LNCAP (cell line): ENCODE data around the gene SUMF1.

Source experiments
- TF ChIP-seq, protein P1 (sequence below): fragments of 450-650 bp; IDR thresholded peaks from 2 replicates; pipeline ENCODE4 v1.5.1; 2017; ENCODE audit warnings: mild to moderate bottlenecking

Gene SUMF1

DNA sequence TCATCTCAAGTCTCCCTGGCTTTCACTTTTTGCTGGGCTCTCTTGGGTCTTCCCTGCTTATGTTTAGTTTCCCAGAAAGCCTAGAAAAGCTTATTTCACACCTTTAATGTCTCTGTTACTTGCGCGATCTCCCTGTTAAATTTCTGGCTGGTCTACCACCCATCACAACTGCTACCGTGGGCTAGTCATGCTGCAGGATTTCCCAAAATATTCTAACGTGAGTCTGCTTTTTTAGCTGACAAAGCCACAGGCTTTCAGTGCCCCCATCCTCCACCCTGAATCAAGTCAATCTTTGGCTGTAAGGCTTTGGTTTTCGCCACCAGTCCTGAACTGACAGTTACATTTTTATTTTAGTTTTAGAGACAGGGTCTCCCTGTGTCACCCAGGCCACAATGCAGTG, 74.1 kb downstream of the SUMF1 start:
- TF ChIP-seq, protein P1, sequence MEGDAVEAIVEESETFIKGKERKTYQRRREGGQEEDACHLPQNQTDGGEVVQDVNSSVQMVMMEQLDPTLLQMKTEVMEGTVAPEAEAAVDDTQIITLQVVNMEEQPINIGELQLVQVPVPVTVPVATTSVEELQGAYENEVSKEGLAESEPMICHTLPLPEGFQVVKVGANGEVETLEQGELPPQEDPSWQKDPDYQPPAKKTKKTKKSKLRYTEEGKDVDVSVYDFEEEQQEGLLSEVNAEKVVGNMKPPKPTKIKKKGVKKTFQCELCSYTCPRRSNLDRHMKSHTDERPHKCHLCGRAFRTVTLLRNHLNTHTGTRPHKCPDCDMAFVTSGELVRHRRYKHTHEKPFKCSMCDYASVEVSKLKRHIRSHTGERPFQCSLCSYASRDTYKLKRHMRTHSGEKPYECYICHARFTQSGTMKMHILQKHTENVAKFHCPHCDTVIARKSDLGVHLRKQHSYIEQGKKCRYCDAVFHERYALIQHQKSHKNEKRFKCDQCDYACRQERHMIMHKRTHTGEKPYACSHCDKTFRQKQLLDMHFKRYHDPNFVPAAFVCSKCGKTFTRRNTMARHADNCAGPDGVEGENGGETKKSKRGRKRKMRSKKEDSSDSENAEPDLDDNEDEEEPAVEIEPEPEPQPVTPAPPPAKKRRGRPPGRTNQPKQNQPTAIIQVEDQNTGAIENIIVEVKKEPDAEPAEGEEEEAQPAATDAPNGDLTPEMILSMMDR, result no peak

DNA sequence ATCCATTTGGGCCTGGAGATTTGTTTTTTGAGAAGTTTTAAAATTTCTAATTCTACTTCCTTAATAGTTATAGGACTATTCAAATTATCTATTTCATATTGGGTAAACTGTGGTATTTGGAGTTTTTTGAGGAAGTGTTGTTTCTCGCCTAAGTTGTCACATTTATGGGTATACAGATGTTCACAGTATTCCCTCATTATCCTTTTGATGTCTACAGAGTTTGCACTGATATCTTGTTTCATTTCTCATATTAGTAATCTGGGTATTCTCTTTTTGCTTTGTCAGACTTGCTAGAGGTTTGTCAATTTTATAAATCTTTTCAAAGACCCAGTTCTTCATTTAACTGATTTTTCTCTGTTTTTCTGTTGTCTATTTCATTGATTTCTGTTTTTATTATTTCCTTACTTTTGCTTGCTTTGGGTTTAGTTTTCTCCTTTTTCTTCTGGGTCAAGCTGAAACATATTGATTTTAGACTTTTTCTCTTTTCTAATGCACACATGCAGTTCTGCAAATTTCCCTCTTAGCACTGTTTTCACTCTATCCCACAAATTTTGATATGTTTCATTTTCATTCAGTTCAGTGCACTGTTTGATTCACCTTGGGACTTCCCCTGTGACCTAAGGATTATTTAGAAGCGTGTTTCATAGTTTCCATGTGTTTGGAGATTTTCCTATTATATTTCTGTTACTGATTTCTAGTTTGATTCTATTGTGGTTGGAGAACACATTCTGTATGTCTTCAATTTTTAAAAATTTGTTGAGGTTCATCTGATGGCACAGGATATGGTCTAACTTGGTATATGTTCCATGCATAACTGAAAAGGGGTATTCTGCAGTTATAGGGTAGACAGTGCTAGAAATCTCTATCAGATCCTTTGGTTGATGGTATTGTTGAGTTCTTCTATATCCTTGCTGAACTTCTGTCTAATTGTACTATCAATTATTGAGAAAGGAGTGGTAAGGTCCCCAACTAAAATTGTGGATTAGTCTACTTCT, 79.6 kb downstream of the SUMF1 start:
- TF ChIP-seq, protein P1, result no peak

DNA sequence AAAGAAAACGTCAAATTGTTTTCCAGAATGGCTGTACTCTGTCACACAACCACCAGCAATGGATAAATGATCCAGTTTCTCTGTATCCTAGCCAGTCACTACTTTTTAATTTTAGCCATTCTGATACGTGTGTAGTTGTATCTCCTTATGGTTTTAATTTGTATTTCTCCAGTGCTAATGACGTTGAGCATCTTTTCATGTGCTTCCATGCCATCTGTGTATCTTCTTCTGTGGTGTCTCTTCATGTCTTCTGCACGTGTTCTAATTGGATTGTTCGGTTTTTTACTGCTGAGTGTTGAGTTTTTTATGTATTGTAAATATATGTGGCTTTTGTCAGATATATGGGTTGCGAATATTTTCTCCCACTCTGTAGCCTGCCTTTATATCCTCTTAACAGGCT, 81.9 kb downstream of the SUMF1 start:
- TF ChIP-seq, protein P1, result no peak

DNA sequence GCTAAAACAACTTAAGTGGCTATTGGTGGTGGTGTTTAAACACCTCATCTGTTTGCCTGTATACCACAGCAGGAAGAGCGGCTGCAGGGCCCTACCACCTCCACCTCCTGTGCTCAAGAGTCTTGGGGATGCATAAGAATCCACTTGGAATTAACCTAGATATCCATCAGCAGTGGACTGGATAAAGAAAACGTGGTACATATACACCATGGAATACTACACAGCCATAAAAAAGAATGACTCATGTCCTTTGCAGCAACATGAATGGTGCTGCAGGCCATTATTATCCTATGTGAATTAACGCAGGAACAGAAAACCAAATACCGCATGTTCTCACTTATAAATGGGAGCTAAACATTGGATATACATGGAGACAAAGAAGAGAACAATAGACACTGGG, 87.1 kb downstream of the SUMF1 start:
- TF ChIP-seq, protein P1, result no peak

DNA sequence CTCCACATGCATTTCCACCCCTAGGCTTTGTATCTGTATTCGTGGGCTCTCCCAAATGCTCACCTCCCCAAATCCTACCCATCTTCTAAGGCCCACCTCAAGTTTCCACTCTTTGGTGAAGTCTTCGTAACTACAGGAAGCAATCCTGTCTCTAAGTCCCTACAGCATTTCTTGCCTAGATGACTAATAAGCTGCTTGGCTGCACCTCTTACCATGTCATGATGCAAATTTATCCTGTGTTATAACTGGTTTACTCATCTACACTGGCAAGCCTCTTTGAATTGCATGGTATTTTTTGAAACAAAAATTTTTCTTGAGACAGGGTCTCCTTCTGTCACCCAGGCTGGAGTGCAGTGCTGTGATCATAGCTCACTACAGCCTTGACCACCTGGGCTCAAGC, 90.6 kb downstream of the SUMF1 start:
- TF ChIP-seq, protein P1, result no peak

DNA sequence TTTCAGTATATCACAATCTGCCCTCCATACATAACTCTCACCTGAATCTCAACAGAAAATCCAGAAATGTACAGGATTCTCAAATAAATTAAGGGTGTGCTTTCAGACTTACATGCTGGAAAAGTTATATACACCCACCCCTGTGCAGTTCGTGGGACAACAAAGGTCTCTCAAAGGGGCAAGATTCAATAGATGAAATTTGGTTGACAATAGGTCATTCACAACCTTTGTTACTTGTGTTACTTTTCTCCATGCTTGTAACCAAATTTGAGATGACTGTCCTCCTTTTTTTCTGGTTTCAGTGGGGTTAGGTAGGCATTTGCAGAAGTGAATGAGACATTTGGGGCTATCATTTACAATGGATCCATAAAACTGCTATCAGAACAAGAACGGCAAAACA, 91.2 kb downstream of the SUMF1 start:
- TF ChIP-seq, protein P1, result no peak

DNA sequence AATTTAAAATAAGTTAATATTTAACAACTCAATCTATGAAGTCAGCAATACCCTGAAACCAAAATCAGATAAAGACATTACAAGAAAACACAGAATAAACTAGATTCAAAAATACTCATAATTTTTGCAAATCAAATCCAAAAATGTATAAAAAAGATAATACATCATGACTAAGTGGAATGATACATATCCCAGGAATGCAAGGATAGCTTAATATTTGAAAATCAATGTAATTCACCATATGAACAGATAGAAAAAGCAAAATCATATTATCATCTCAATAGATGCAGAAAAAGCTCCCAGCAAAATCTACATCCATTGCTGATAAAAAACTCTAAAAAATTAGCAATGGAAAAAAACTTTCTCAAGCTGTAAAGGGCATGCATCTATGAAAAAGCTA, 93.4 kb downstream of the SUMF1 start:
- TF ChIP-seq, protein P1, result no peak
